Right lobe of liver (tissue), 4 donors: ENCODE data around the gene DZIP1L.

Source experiments
- CTCF ChIP-seq, 4 donors: fragments of 200-600 bp in 3 of 4; fragments of 450-650 bp in 1 of 4; IDR thresholded peaks; one replicate each; pipeline versions ENCODE4 v1.5.1 to v1.8.0; 2016 to 2022; ENCODE audit warnings: antibody characterized with exemption in 4 of 4, mild to moderate bottlenecking in 2 of 4
- POLR2A ChIP-seq: fragments of 450-650 bp; IDR thresholded peaks from one replicate; pipeline ENCODE4 v1.6.1; 2017; ENCODE audit warnings: antibody characterized with exemption, mild to moderate bottlenecking
- donor health status: DM: no; HTN: no; CAD: no.
- donor health status: DM: no; HTN: no; CAD: no.
- donor health status: DM: no; HTN: yes; CAD: no.

GRCh38 chr3:138062626-138063025 lies 52.8 kb downstream of the DZIP1L start:
- no peak for TF ChIP-seq CTCF (IDR thresholded peaks at IDR 0.05)
- TF ChIP-seq POLR2A: no peak
